SH-SY5Y (cell line): Measurements from ENCODE around the gene MRGPRF.

ENCODE experiments used
- GATA2 ChIP-seq: IDR thresholded peaks from 2 replicates; pipeline ENCODE4 v1.6.1; 2011; ENCODE audit warnings: mild to moderate bottlenecking, low read depth, low read length
- GATA3 ChIP-seq: IDR thresholded peaks from 2 replicates; pipeline ENCODE4 v1.6.1; 2011; ENCODE audit warnings: low read depth, mild to moderate bottlenecking, low read length, moderate library complexity

- TF ChIP-seq GATA2 (no peak), GATA3 (no peak)
Measured at GRCh38 chr11:69035946-69036340, 22.9 kb upstream of the MRGPRF start.
